AG08396 (cell line): ENCODE data around the gene SLC5A2.
A peak's percentile ranks its signal among the peaks of the same experiment; 100 is the strongest.

ENCODE experiments used
- DNase-seq: peaks from one replicate; pipeline ENCODE4 v3.0.0; 2012; ENCODE audit warnings: low spot score, mixed read lengths

Gene SLC5A2

GRCh38 chr16:31459687-31460581 lies 23.0 kb upstream of the SLC5A2 start:
- DNase-seq: peak; percentile 98

- DNase-seq: peak; percentile 56
Measured at GRCh38 chr16:31460582-31461002, 22.3 kb upstream of the SLC5A2 start.

GRCh38 chr16:31461201-31461920 lies 21.6 kb upstream of the SLC5A2 start:
- no peak for DNase-seq

- no peak for DNase-seq
Measured at GRCh38 chr16:31461921-31462804, 20.8 kb upstream of the SLC5A2 start.

- DNase-seq: no peak
Measured at GRCh38 chr16:31464348-31464769, 18.6 kb upstream of the SLC5A2 start.

GRCh38 chr16:31464781-31465260 lies 18.1 kb upstream of the SLC5A2 start:
- DNase-seq: no peak

- no peak for DNase-seq
Measured at GRCh38 chr16:31465788-31466370, 17.0 kb upstream of the SLC5A2 start.

GRCh38 chr16:31466381-31466841 lies 16.5 kb upstream of the SLC5A2 start:
- DNase-seq: no peak

GRCh38 chr16:31467151-31467773 lies 15.7 kb upstream of the SLC5A2 start:
- no peak for DNase-seq

- no peak for DNase-seq
Measured at GRCh38 chr16:31467858-31468257, 15.1 kb upstream of the SLC5A2 start.

GRCh38 chr16:31470615-31471014 lies 12.3 kb upstream of the SLC5A2 start:
- no peak for DNase-seq

GRCh38 chr16:31471241-31471874 lies 11.6 kb upstream of the SLC5A2 start:
- DNase-seq: no peak

GRCh38 chr16:31471875-31472708 lies 10.8 kb upstream of the SLC5A2 start, which contains the start of gene TGFB1I1:
TSS of gene TGFB1I1 (plus strand) at chr16:31472152. CDS start at chr16:31472189, 37 bp downstream.
- peak; percentile 92 for DNase-seq

- DNase-seq: peak; percentile 98
Measured at GRCh38 chr16:31472709-31473203, 10.2 kb upstream of the SLC5A2 start.

GRCh38 chr16:31473264-31473984 lies 9.5 kb upstream of the SLC5A2 start:
- no peak for DNase-seq

- peak; percentile 93 for DNase-seq
Measured at GRCh38 chr16:31474173-31474714, 8.7 kb upstream of the SLC5A2 start.

GRCh38 chr16:31474773-31475738 lies 7.9 kb upstream of the SLC5A2 start:
- DNase-seq: no peak
